HG02610 (cell line): Measurements from ENCODE around the gene ANTKMT.
A peak's percentile ranks its signal among the peaks of the same experiment; 100 is the strongest.

Experiments
- ATAC-seq: cut with Tn5 transposase; IDR thresholded peaks from one replicate; pipeline ENCODE4 v1.9.1; 2021; ENCODE audit warnings: mild to moderate bottlenecking, moderate library complexity; ENCODE audit not compliant: unreplicated experiment

Gene ANTKMT

DNA sequence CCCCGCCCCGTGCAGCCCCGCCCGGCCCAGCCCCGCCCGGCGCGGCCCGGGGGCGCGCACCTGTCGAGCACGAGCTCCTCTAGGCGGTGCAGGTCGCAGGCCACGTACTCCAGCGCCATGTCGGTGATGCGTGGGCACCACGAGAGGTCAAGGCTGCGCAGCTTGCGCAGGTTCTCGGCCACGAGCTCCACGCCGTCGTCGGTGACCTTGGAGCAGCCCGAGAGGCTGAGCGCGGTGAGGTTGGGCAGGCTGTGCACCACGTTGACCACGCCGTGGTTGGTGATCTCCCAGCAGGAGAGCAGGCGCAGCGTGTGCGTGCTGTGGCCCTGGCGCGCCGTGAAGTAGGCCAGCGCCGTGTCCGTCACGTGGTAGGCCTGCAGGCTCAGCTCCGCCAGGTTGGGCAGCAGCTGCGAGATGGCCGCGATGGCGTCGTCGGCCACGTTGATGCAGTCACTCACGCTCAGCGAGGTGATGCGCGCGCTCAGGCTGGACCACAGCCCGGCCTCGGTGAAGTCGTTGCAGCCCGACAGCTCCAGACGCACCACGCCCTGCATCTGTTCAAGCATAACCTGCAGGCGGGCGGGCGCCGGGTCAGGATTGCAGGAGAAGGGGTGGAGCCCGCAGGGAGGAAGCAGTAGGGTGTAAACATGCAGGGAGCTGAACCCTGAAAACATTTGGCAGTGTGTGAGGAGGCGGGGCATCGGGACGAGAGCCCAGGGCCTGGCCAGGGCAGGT, 25.4 kb upstream of the ANTKMT start:
- ATAC-seq, result no peak

DNA sequence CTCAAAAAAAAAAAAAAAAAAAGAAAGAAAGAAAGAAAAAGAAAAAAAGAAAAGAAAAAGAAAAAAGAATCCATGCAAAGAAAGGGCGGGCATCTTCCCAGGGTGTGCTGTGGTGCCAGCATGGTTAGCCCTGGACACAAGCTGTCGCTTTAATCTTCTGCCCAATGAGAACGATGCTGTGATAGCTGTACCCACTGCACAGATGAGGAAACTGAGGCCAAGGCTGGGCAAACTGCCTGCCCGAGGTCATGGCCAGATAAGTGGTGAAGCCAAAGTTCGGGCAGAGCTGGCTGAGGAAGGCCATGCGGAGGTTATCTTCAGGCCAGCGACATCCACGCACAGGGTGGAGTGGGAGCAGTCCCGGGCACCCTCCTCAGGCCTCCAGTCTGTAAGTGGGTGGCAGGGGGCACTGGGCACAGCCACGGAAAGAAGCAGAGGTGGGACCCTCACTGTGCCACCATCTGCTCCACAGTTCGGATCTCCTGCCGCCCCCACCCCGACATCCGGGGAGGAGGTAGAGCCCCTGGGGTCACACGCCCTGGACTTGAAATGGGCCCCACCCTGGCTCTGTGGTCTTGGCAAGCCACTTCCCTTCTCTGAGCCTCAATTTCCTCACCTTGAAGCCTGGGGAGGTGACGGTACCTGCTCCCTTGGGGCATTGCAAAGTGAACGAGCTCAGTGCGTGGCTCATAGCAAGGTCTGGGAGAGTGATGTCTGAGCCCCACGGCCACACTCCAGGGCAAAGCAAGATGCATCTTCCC, 21.9 kb upstream of the ANTKMT start:
- no peak for ATAC-seq

DNA sequence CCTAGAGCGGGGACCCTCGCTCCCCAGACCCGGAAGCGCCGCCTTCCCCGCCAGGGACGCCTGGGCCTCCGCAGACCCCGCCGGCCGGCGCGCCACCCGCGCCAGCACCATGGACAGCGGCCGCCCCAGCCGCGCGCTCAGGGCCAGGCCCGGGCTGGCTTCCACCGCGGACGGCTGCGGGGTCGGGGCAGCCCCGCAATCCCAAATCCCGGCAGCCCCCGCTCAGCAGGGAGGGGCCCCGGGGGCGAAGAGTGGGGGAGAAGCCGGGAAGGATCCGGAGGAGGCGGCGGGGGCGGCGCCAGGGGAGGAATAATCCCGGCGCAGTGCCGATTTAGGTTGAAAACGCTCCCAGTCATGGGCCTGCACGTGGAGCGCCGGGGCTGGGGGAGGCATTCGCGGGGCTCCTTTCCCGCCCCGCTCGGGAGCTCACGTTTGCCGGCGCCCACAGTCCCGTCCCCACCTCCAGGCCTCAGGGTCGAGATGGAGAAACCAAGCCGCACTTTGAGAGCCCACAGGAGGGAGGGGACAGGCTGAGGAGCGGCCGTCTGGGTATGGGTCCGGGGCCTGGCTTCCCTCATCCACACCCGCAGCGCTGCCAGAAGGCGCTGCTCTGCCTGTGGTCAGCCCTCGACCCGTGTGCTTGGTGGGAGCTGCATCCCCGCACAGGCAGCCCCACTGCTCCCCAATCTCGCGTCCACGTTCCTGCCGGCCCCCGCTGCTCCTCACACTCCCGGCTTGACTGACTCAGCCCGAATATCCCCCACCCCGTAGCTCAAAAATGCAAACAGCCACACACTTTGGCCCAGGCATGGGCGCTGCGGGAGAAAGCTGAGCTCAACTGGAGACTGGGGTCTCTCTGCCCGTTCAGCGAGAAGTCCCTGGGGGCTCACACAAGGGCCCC, 20.0 kb upstream of the ANTKMT start:
- ATAC-seq, result no peak

DNA sequence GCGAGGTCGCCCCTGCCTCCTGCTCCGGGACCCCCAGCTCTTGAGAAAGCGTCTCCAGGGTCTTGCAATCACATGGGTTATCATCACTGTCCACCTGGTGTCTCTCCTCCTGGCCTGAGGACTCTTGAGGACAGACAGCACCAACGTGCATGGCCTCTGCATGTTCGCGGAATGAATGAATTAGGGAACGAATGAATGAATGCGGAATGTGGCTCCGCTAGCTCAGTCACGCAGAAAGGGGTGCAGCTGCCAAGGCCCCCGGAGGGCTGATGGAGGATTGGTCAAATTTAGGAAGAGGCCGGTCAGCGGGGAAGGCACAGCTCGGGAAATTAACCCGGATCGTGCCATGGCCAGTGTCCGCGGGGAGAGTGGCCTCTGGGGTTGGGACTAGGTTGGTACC, 18.6 kb upstream of the ANTKMT start:
- ATAC-seq, result no peak

DNA sequence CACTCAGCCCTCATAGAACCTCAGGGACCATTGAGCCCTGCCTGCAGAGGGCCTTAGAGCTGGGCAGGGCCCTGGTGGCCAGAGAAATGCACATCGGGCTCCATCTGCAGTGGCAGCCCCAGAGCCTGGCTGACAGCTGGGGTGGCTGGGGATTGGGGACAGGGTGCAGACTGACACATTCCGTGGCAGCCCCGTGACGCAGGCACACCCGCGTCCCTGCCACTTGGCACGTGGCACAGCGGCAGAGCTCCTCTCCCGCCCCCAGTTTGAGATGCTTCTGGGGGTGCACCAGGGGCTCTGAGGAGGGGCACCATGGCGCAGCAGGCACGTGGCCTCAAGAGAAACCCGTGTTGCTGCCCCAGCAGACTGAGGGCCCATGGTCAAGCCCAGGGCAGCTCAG, 17.5 kb upstream of the ANTKMT start:
- no peak for ATAC-seq

DNA sequence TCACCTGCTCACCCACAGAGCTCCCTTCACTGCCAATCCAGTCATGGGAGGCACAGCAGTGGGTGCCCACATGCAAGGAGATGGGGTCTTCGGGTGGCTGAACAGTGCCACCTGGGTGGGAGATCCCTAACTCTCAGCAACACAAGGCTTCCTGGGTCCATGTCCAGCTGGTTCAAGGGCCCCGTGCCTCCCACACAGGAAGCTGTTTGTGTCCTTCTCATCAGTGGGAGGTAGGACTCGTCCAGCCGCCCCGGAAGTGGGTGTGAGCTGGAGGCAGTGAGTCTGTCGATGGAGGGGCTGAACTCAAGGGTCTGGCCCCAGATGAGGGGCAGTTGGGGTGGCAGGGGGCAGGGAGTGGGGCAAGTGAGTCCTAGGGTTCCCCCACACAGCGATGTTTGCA, 16.9 kb upstream of the ANTKMT start:
- no peak for ATAC-seq

DNA sequence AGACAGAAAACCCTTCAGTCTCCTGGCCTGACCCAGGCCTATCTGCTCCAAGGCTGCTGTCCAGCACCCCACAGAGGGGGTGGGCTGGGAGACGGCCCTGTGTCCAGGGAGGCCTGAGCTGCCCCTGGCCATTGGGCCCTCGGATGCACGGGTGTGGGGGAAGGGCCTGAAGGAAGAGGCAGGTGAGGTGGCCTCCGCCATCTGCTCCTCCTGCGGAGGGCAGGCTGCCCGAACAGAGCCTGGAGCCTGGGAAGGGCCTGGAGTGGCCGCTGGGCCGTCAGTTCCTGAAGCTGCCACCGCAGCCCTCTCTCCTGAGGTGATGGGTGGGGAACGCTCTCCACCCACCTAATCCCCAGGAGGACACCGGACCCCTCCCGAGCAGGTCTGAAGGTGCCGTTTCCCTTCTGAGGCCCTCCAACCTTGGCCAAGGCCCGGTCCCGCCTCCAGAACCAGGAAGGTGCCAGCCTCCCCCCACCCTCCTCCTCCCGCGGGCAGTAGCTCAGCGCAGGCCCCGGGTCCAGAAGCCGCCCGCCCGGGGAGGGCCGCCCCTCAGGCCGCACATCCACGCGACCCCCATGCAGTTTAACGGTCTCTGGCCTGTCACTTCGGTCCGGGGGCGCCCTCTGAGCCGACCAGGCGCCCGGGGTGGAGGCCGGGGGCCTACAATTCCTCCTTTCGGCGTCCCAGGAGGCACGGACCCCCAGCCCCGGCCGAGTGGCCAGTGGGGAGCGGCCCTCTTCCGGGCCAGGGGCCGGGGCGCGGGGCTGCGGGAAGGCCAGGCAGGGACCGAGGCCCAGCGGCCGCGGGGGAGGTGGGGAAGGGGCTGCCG, 16.2 kb upstream of the ANTKMT start:
- ATAC-seq, result no peak

DNA sequence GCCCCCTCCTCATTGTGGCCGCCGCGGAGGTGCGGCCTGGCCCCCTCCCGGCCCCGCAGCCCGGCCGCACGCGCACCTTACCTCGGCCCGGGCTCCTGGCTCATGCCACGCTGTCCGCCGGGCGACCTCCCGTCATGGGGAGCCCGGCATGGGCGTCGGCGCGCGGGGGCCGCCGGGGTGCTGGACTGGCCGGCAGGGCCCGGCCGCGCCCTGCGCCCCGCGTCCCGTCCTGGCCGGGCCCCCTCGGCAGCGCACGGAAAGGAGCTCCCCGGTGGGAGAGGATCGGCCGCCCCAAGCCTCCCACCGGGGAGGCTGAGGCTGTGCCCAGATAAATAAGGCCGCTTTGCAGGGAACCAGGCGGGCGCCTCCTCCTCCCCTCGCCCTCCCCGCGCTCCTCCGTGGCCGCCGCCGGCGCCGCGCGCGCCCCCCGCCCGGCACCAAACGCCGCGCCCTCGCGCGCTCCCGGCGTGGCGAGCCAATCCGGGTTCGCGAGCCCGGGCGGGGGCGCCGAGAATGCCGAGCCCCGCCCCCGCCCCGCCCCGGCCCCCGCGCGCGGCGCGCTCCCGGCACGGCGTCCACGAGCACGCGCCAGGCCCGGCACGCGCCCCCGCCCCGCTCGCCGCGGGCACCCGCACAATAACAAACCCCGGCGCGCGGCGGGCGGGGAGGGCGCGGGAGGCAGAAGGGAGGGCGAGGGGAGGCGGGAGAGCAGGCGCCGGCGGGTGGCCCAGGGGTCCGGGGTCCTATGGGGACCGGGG, 15.3 kb upstream of the ANTKMT start, which contains the start of gene FBXL16:
FBXL16 (minus strand) TSS at position 371 of the 758 bp plus-strand sequence. CDS start 8,396 bp downstream, outside the sequence.
- no peak for ATAC-seq

DNA sequence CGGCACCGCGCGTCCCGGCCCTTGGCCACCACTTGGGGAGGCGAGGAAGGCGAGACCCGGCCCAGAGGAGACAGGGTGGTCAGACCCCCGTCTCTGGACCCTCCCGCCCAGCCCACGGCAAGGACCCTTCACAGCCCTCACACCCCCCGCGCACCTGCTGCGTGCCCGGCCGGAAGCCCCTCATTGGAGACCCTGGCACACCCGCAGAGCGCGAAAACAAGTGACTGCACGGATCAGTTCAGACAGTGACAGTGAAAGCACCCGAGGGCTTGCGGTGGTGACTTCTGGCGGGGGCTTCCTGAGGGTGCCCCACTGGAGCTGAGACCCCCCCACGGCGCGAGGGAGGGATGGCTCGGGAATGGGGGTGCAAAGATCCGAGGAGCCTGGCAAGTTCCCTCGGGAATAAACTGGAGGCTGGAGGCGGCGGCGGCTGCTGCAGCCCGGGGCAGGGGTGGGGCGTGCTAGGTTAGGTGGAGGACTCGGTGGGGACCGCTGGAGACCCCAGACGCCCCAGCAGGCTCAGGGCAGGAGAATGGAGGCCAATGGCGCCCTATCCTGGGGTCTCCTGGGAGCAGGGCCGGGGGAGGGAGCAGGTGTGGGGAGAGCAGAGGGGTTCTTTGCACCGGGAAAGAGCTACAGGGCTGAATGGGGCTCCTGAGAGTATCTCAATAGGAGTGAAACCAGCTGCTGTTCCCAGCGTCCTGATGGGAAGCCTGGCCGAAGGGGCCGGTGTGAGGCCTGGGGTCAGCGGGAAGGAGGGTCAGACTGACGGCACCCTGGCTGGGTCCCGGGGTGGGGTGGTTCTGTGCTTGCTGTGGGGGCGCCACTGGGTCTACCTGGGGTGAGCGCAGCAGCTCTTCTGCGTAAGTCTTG, 14.5 kb upstream of the ANTKMT start:
- ATAC-seq, result no peak

DNA sequence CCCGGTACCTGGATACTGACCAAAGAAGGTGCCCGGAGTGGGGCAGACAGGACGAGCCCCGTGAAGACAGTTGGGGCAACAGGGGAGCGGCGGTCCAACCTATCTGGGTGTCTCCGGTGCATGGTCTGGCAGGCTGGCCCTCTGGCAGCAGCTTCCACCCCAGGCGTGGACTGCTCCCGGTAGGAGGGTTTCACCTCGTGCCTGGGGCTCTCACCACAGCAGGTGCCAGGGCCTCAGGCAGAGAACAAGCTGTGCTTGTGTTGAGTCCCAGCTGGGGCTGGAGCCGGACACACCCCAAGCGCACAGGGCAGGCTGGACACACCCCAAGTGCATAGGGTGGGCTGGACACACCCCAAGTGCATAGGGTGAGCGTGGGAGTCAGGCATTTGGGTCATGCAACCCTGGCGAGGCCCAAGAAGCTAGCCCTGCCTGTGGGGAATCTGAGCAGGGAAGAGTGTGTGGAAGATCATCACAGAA, 13.8 kb upstream of the ANTKMT start:
- ATAC-seq, result no peak

DNA sequence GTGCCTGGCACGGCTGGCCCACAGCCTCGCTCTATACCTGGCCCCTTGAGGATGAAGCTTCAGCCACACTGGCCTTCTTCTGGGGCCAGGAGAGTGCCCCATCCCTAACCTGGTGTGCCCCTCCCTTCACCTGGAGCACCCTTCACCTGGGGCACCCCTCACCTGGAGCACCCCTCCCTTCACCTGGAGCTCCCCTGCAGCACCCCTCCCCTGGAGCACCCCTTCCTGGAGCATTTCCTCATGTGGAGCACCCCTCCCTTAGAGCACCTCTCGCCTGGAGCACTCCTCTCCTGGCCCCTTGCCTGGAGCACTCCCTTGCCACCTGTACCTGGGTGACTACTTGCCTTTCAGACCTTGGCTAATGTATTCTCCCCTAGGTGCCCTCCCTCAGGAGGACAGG, 12.9 kb upstream of the ANTKMT start:
- ATAC-seq, result no peak

DNA sequence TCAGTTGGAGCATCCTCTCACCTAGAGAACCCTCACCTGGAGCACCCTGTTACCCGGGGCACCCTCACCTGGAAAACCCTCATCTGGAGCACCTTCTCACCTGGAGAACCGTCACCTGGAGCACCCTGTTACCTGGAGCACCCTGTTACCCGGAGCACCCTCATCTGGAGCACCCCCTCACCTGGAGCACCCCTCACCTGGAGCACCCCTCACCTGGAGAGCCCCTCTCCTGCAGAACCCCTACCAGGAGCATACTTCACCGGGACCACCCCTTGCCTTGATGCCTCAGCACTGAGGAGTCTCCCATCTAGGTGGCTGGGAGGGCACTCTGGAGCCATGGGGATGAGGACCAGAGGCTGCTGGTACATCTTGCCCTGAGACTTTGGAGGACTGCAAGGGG, 12.0 kb upstream of the ANTKMT start:
- no peak for ATAC-seq

DNA sequence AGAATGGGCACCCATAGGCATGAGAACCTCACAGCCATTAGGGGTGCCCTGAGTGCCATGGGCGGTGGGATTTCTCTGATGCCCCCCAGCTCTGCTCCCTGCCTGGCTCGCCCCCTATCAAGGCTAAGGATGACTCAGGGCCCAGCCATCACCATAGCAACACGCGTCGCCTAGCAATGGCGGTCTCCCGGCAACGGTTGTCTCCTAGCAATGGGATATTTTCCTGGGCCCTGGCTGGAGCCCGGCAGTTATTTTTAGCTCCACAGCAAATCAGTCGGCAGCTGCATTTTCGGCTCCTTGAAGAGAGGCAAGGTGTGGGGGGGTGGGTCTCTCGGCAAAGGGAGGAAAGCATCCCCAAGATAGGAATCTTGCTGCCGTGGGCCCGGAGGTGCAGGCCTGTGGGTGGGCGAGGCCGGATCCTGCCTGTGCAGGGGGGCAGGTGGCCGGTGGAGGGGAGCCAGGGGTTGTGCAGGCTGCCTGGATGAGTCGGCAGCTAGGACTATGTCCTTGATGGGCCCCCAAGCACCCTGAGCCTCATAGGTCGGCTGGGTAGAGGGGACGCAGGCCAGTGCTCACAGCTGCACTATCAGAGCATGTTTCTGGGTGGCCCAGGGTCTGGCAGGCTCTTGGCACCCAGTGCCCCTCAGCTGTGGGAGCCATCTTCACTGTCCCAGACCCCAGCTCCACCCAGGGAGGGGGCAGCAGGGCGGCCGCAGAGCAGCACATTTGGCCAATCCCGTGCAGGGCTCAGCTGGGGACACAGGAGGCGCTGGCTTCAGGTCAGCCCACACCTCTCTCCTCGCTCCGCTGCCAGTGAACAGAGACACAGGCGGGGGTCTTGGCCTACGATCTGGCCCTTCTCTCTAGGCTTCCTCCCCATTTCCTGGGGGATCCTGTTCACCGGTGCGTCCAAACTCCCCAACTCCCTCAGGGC, 11.1 kb upstream of the ANTKMT start:
- ATAC-seq, result no peak

DNA sequence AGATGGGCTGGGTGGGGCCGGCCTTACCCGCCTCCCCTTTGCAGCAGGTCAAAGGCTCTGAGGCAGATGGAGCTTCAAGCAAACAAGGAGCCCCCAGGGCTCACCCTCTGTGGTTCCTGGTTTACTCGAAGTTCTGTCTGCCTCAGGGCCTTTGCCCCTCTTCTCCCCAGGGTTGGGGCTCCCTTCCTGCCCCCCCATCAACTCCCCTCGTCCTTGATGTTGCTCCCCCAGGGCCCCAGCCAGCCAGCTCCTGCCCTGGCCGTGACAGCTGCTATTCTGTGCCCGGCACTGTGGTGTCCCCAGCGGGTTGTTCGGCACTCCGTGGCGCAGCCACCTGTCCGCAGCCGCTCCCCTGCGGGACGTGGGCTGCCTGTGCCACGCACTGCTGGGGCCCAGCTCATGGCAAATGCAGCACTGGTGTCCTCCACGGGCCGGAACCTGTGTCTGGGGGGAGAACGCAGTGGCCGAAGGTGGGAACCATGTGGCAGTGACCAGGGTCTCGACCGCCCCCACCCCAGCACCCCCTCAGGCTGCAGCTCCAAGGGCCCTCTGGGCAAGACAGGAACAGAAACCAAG, 10.4 kb upstream of the ANTKMT start:
- no peak for ATAC-seq

DNA sequence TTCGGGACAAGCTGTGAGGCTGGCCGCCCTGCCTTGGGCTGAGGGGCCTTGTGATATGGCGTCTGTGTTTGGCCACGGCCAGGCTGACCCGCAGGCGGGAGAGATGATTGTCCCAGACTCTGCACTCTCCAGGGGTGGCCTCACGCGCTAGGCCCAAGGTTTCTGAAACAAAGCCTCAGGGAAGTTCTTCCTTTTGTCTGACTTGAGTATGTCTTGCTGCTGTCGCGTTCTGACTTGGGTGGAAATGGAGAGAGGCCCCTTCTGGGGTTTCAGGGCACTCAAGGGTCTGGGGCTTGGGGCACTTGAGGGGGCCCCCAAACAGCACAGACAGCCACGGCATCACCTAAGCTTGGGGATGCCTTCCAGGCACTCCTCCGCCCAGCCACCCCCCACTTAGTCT, 9.9 kb upstream of the ANTKMT start:
- ATAC-seq, result no peak

DNA sequence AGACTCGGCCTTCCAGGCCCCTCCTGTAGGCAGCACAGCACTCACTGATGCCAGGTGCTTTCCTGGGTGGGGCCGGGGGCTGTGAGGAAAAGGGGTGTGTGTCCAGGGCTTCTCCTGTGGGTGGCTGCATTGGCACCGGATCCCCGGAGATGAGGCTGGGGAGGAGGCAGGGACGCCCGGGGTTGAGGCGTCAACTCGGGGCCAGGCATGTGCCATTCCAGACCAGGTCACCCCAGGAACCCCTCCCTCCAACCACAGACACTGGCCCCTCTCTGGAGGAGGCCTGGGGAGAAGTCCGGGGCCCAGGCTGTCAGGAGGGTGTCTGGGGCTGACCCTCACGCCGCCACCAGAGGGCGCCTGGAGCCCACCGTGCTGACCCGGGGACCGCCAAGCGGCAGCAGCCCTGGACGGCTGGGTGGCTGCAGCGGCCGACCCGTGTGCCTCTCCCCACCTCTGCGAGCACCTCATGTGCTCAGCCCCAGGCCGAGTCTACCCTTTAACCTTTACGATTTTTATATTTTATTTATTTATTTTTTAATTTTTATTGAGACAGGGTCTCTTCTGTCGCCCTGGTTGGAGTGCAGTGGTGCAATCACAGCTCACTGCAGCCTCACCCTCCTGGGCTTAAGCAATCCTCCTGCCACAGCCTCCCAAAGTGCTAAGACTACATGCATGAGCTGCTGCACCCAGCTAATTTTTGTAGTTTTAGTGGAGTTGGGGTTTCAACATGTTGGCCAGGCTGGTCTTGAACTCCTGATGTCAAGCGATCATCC, 9.2 kb upstream of the ANTKMT start:
- peak; percentile 43 for ATAC-seq
